OCI-LY7 (cell line): Measurements from ENCODE around the gene KIAA0232. TPM values are rescaled to one million over a fixed set of nuclear protein-coding genes. Genes with fewer than 3 reads are reported as not detected.

Experiments
- BruUV-seq: library from RNA; stranded (reverse); fragments of 400-500 nt; replicated peaks from 2 replicates; lab custom pipeline; 2021; lab: Mats Ljungman, UMichigan
- CTCF ChIA-PET: fragments of 300-600 bp; sonication (Branson Sonifier 250); formaldehyde crosslinking; loops from one replicate; lab custom pipeline; 2022; ENCODE audit warnings: antibody characterized with exemption; ENCODE audit not compliant: unreplicated experiment; lab: Charles Lee
- POLR2A ChIA-PET: fragments of 300-600 bp; sonication (Branson Sonifier 250); formaldehyde crosslinking; loops from one replicate; lab custom pipeline; 2022; ENCODE audit warnings: antibody characterized with exemption; lab: Charles Lee
- DNase-seq: peaks from one replicate; pipeline ENCODE4 v3.0.0-alpha.2; 2015; ENCODE audit warnings: low spot score
- H2AFZ ChIP-seq: fragments of 200-600 bp; sonication (generic), shearing (Covaris generic); 2 replicates; pipeline ENCODE4 v1.6.1; 2014; ENCODE audit warnings: mild to moderate bottlenecking, antibody characterized with exemption, low read length, moderate library complexity
- H3K27ac ChIP-seq: fragments of 200-600 bp; sonication (generic); 2 replicates; pipeline ENCODE4 v1.5.1; 2014; ENCODE audit warnings: mixed run types, low read depth, mild to moderate bottlenecking, moderate library complexity, low read length, inconsistent platforms; ENCODE audit not compliant: poor library complexity, severe bottlenecking
- H3K36me3 ChIP-seq: fragments of 200-600 bp; sonication (generic); 2 replicates; pipeline ENCODE4 v1.6.1; 2014; ENCODE audit warnings: mild to moderate bottlenecking, antibody characterized with exemption, low read length, moderate library complexity, mixed read lengths; ENCODE audit not compliant: insufficient read depth
- H3K4me1 ChIP-seq: fragments of 200-600 bp; sonication (generic); 2 replicates; pipeline ENCODE4 v1.5.1; 2014; ENCODE audit warnings: mild to moderate bottlenecking, low read length; ENCODE audit not compliant: insufficient read depth, poor library complexity, severe bottlenecking
- H3K4me2 ChIP-seq: fragments of 200-600 bp; sonication (generic); 2 replicates; pipeline ENCODE4 v1.6.1; 2014; ENCODE audit warnings: mild to moderate bottlenecking, low read length
- H3K4me3 ChIP-seq: fragments of 200-600 bp; sonication (generic); 2 replicates; pipeline ENCODE4 v1.5.1; 2014; ENCODE audit warnings: mild to moderate bottlenecking, low read depth, low read length; ENCODE audit not compliant: poor library complexity, severe bottlenecking
- H3K79me2 ChIP-seq: fragments of 200-600 bp; sonication (generic); 2 replicates; pipeline ENCODE4 v1.6.1; 2016; ENCODE audit warnings: low read depth, mild to moderate bottlenecking, low read length, moderate library complexity, mixed read lengths; ENCODE audit not compliant: insufficient read depth
- H3K9me2 ChIP-seq: fragments of 200-600 bp; sonication (generic); 2 replicates; pipeline ENCODE4 v1.6.1; 2016; ENCODE audit warnings: mild to moderate bottlenecking, low read length, mixed read lengths; ENCODE audit not compliant: insufficient read depth
- H3K9me3 ChIP-seq: fragments of 200-600 bp; sonication (generic); 2 replicates; pipeline ENCODE4 v1.6.1; 2014; ENCODE audit warnings: mild to moderate bottlenecking, mixed run types, low read length, mixed read lengths
- H4K20me1 ChIP-seq: fragments of 200-600 bp; sonication (generic); 2 replicates; pipeline ENCODE4 v1.6.1; 2014; ENCODE audit warnings: mild to moderate bottlenecking, antibody characterized with exemption, low read length, moderate library complexity, mixed read lengths; ENCODE audit not compliant: insufficient read depth
- CTCF ChIP-seq: fragments of 200-600 bp; sonication (generic); conservative IDR thresholded peaks from 2 replicates; pipeline ENCODE4 v1.5.1; 2014; ENCODE audit warnings: mild to moderate bottlenecking, antibody characterized with exemption, low read length, moderate library complexity, mixed read lengths
- EZH2phosphoT487 ChIP-seq: fragments of 200-600 bp; sonication (generic); IDR thresholded peaks from 2 replicates; pipeline ENCODE4 v1.6.1; 2018; ENCODE audit warnings: low read depth, borderline replicate concordance, mild to moderate bottlenecking, mixed run types, antibody characterized with exemption, low read length, moderate library complexity, mixed read lengths
- intact Hi-C: fragments of 100-400 bp; cut with micrococcal nuclease; formaldehyde crosslinking; loops from one replicate; pipeline ENCODE4 v1.10.0; 2022; ENCODE audit not compliant: unreplicated experiment
- total RNA-seq, 2 experiments: library from RNA; depleted of rRNA in 1 of 2; stranded (reverse); fragments of >200 nt in 1 of 2; shearing (Covaris generic) in 1 of 2; gene quantifications; 2 replicates each; pipeline ENCODE4 v1.2.3, GENCODE V29; 2014 to 2022

The KIAA0232 gene
- total RNA-seq, 2 experiments from 2014 or later = 7.5 to 13.5 TPM

- Histone ChIP-seq H3K27ac (no peak overlapping the region), H3K79me2 (no peaks in the 10 kb centered on the region), H4K20me1 (no peaks in the 10 kb centered on the region), H3K4me1 (peaks cover 6% of the 10 kb centered on the region), H3K4me3 (no peak overlapping the region), H3K9me2 (no peaks in the 10 kb centered on the region), H3K4me2 (no peak overlapping the region), H3K9me3 (no peaks in the 10 kb centered on the region), H3K36me3 (peaks cover 50% of the 10 kb centered on the region), H2AFZ (no peak overlapping the region)
- BruUV-seq = no TSS peak
- no peak for DNase-seq
- POLR2A ChIA-PET = interaction anchor here (1.1 kb wide), 1 partner anchor 8 kb away, joined by 4 read pairs; no protein-coding TSS in a partner anchor
- CTCF ChIA-PET = no interaction called here
- intact Hi-C loops = no loop called here
- no peak for TF ChIP-seq CTCF
- no peak for TF ChIP-seq EZH2phosphoT487
These were observed 77.0 kb downstream of the KIAA0232 start for GRCh38 chr4:6859543-6859942.

GRCh38 chr4:6868386-6868785 lies 85.9 kb downstream of the KIAA0232 start:
- TF ChIP-seq CTCF = no peak
- TF ChIP-seq EZH2phosphoT487 = no peak
- no TSS peak for BruUV-seq
- intact Hi-C loops = no loop called here
- no peaks in the 10 kb centered on the region for H4K20me1 ChIP-seq
- no peaks in the 10 kb centered on the region for H3K4me1 ChIP-seq
- no peaks in the 10 kb centered on the region for H3K36me3 ChIP-seq
- no peaks in the 10 kb centered on the region for H3K9me3 ChIP-seq
- H3K4me3 ChIP-seq = no peak overlapping the region
- H2AFZ ChIP-seq = no peak overlapping the region
- no peak overlapping the region for H3K4me2 ChIP-seq
- H3K79me2 ChIP-seq = no peaks in the 10 kb centered on the region
- DNase-seq = no peak
- no peak overlapping the region for H3K27ac ChIP-seq
- H3K9me2 ChIP-seq = no peaks in the 10 kb centered on the region
- ChIA-PET CTCF (interaction anchor here (0.5 kb wide), 1 partner anchor 174 kb away, joined by 3 read pairs; a partner anchor contains a TSS), POLR2A (no interaction called here)

DNA sequence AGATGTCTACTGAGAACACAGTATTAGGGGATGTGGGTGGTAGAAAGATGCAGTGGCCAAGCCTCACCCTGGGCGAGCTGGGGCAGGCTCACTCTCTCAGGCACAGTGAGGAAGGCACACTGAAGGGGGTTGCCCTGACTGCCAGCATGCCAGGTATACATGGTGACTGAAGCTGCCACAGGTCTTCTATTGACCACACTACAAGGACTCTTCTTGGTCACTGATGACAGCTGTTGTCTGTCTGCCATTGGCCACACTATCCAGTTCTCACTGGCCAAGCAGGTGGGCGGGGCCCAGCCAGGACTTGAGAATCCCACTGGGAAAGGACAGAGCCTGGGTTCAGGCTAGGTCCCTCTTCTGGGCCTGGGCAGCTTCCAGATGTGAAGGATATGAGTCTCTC lies 87.4 kb downstream of the KIAA0232 start:
- Histone ChIP-seq H3K4me1 (no peaks in the 10 kb centered on the region), H3K36me3 (no peaks in the 10 kb centered on the region), H3K9me2 (no peaks in the 10 kb centered on the region), H3K4me2 (no peak overlapping the region), H2AFZ (no peak overlapping the region), H3K79me2 (no peaks in the 10 kb centered on the region), H4K20me1 (no peaks in the 10 kb centered on the region), H3K27ac (no peak overlapping the region), H3K4me3 (no peak overlapping the region), H3K9me3 (no peaks in the 10 kb centered on the region)
- no peak for DNase-seq
- no TSS peak for BruUV-seq
- TF ChIP-seq CTCF = no peak
- POLR2A ChIA-PET = interaction anchor here (0.7 kb wide), 1 partner anchor 97 kb away, joined by 3 read pairs; no protein-coding TSS in a partner anchor
- CTCF ChIA-PET = no interaction called here
- intact Hi-C loops = no loop called here
